IMR-90 (cell line): Measurements from ENCODE around the gene OARD1. TPM values are rescaled to one million over a fixed set of nuclear protein-coding genes. Genes with fewer than 3 reads are reported as not detected.

Source experiments
- MAFK ChIP-seq: IDR thresholded peaks from 2 replicates; pipeline ENCODE4 v1.6.1; 2012; ENCODE audit warnings: low read depth, low read length, improper control_type of control experiment
- RFX5 ChIP-seq: IDR thresholded peaks from 2 replicates; pipeline ENCODE4 v1.8.0; 2012; ENCODE audit warnings: low read depth, mild to moderate bottlenecking, low read length, moderate library complexity
- SMC3 ChIP-seq: fragments of 150-350 bp; IDR thresholded peaks from 2 replicates; pipeline ENCODE4 v1.6.1; 2016; ENCODE audit warnings: low read depth, mild to moderate bottlenecking, antibody characterized with exemption, low read length, moderate library complexity
- polyA plus RNA-seq, 3 experiments: library from polyadenylated mRNA; depleted of rRNA; stranded (reverse); fragments of >200 nt; gene quantifications; 2 replicates each; pipeline ENCODE4 v1.2.3, GENCODE V29; 2012; ENCODE audit warnings: low replicate concordance in 1 of 3
- total RNA-seq: library from RNA; depleted of rRNA; stranded (reverse); fragments of >200 nt; gene quantifications from 2 replicates; pipeline ENCODE4 v1.2.3, GENCODE V29; 2012
- TF ChIP-seq, protein P1 (sequence below): fragments of 150-350 bp; IDR thresholded peaks from 2 replicates; pipeline ENCODE4 v1.6.1; 2016; ENCODE audit warnings: low read depth, mild to moderate bottlenecking, low read length, moderate library complexity, borderline replicate concordance

OARD1 gene
- total and polyA plus RNA-seq, 2 of the 4 experiments (the other 2 are of a cell fraction) = 2.3 to 5.5 TPM

DNA sequence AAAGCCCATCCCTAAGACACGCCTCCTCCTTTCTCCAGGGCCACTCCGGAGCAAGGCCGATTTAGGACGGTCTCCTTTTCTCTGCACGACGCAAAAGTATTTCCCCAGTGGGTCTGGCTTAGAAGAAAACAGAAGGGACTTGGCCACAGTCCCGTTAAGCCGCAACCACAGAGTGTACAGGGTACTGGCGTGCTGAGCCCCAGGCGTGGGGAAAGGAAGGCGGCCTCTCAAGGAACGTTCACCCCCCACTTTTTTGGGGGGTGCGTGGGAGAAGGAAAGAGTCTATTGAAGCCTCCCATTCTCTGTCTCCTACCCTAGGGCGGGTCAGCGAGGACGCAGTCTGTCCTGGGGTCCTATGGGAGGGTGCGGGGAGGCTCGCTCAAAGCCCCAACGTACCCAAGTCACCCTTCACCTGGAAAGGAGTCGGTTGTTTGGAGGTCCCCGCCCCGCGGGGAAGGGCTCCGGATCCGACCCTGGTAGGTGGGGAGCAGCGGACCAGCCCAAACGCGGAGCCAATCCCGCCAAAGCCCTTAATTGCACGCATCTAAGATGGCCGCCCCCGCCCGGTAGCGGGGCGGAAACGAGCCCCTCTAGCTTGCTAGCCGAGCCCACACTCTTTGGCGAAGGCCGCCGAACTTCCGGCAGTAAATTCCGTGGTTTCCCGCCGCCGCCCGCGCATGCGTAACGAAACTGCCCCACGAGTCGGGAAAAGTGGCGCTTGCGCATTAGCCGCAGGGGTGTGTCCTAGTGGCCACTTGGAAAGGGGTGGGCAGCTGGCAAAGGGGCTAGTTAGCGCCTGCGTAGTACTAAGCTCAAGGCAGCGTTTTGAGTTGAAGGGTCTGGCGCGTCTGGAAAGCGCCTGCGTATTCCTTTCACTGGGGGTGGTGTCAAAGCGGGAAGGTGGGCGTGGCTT is at the start of gene OARD1 (continued):
- TF ChIP-seq SMC3 (no peak), MAFK (no peak), RFX5 (no peak)
- TF ChIP-seq, protein P1, sequence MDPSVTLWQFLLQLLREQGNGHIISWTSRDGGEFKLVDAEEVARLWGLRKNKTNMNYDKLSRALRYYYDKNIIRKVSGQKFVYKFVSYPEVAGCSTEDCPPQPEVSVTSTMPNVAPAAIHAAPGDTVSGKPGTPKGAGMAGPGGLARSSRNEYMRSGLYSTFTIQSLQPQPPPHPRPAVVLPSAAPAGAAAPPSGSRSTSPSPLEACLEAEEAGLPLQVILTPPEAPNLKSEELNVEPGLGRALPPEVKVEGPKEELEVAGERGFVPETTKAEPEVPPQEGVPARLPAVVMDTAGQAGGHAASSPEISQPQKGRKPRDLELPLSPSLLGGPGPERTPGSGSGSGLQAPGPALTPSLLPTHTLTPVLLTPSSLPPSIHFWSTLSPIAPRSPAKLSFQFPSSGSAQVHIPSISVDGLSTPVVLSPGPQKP = no peak
